SJCRH30 (cell line): Measurements from ENCODE around the gene SEC16B. TPM values are rescaled to one million over a fixed set of nuclear protein-coding genes. Genes with fewer than 3 reads are reported as not detected.

Experiments
- DNase-seq, 2 experiments: peaks; one replicate each; pipeline ENCODE4 v3.0.0-alpha.2; 2015 to 2020
- H3K27ac ChIP-seq: fragments of 250-450 bp; sonication (Bioruptor Pico); 2 replicates; pipeline ENCODE4 v1.5.1; 2020; ENCODE audit warnings: mild to moderate bottlenecking, moderate library complexity
- H3K27me3 ChIP-seq: fragments of 250-450 bp; sonication (Bioruptor Pico); 2 replicates; pipeline ENCODE4 v1.5.1; 2020; ENCODE audit warnings: mild to moderate bottlenecking, moderate library complexity
- H3K36me3 ChIP-seq: fragments of 250-450 bp; sonication (Bioruptor Pico); 2 replicates; pipeline ENCODE4 v1.5.1; 2020; ENCODE audit warnings: mild to moderate bottlenecking, moderate library complexity
- H3K4me1 ChIP-seq: fragments of 250-450 bp; sonication (Bioruptor Pico); 2 replicates; pipeline ENCODE4 v1.5.1; 2020; ENCODE audit warnings: mild to moderate bottlenecking, moderate library complexity
- H3K4me3 ChIP-seq: fragments of 250-450 bp; sonication (Bioruptor Pico); 2 replicates; pipeline ENCODE4 v1.5.1; 2020; ENCODE audit warnings: mild to moderate bottlenecking, moderate library complexity
- H3K9me3 ChIP-seq: fragments of 250-450 bp; sonication (Bioruptor Pico); replicated peaks from 2 replicates; pipeline ENCODE4 v1.5.1; 2020; ENCODE audit warnings: mild to moderate bottlenecking, moderate library complexity
- total RNA-seq: library from RNA; depleted of rRNA; stranded (reverse); fragments of >200 nt; shearing (Covaris generic); gene quantifications from 2 replicates; pipeline ENCODE4 v1.2.3, GENCODE V29; 2014

SEC16B gene
- total RNA-seq, 1 experiment from 2014 or later = 0.04 TPM

GRCh38 chr1:177960939-177961622 lies 8.8 kb downstream of the SEC16B start:
- DNase-seq = no peak
- Histone ChIP-seq H3K4me3 (no peak overlapping the region), H3K4me1 (no peaks in the 10 kb centered on the region), H3K27me3 (no peaks in the 10 kb centered on the region), H3K27ac (no peak overlapping the region), H3K36me3 (no peaks in the 10 kb centered on the region), H3K9me3 (no peaks in the 10 kb centered on the region)

- Histone ChIP-seq H3K27me3 (no peaks in the 10 kb centered on the region), H3K36me3 (no peaks in the 10 kb centered on the region), H3K4me1 (no peaks in the 10 kb centered on the region), H3K4me3 (no peak overlapping the region), H3K27ac (no peak overlapping the region), H3K9me3 (no peaks in the 10 kb centered on the region)
- DNase-seq = no peak
These were observed 9.9 kb downstream of the SEC16B start for GRCh38 chr1:177959811-177960515.

- no peak overlapping the region for H3K4me3 ChIP-seq
- no peaks in the 10 kb centered on the region for H3K27me3 ChIP-seq
- no peaks in the 10 kb centered on the region for H3K36me3 ChIP-seq
- H3K9me3 ChIP-seq = no peaks in the 10 kb centered on the region
- no peaks in the 10 kb centered on the region for H3K4me1 ChIP-seq
- H3K27ac ChIP-seq = no peak overlapping the region
- no peak for DNase-seq
These were observed 11.8 kb downstream of the SEC16B start for GRCh38 chr1:177958092-177958491.

GRCh38 chr1:177954076-177954475 lies 15.8 kb downstream of the SEC16B start:
- DNase-seq = no peak
- H3K36me3 ChIP-seq = no peaks in the 10 kb centered on the region
- no peaks in the 10 kb centered on the region for H3K9me3 ChIP-seq
- no peak overlapping the region for H3K4me3 ChIP-seq
- no peaks in the 10 kb centered on the region for H3K27me3 ChIP-seq
- no peak overlapping the region for H3K27ac ChIP-seq
- H3K4me1 ChIP-seq = peaks cover 3% of the 10 kb centered on the region; the same call in 1 of the 2 replicates

GRCh38 chr1:177953549-177953948 lies 16.3 kb downstream of the SEC16B start:
- DNase-seq = no peak
- peaks cover 3% of the 10 kb centered on the region; the same call in 1 of the 2 replicates for H3K4me1 ChIP-seq

GRCh38 chr1:177952691-177953090 lies 17.2 kb downstream of the SEC16B start:
- no peak overlapping the region for H3K27ac ChIP-seq
- H3K9me3 ChIP-seq = no peaks in the 10 kb centered on the region
- no peaks in the 10 kb centered on the region for H3K27me3 ChIP-seq
- H3K4me3 ChIP-seq = no peak overlapping the region
- no peak for DNase-seq
- H3K4me1 ChIP-seq = peaks cover 3% of the 10 kb centered on the region; the same call in 1 of the 2 replicates
- no peaks in the 10 kb centered on the region for H3K36me3 ChIP-seq

More at GRCh38 chr1:177953549-177953948, 16.3 kb downstream of the SEC16B start:
- H3K36me3 ChIP-seq = no peaks in the 10 kb centered on the region
- no peak overlapping the region for H3K27ac ChIP-seq
- H3K27me3 ChIP-seq = no peaks in the 10 kb centered on the region
- no peak overlapping the region for H3K4me3 ChIP-seq
- no peaks in the 10 kb centered on the region for H3K9me3 ChIP-seq

- no peak for DNase-seq
- Histone ChIP-seq H3K4me1 (peaks cover 3% of the 10 kb centered on the region; the same call in 1 of the 2 replicates), H3K9me3 (no peaks in the 10 kb centered on the region)
These were observed 17.6 kb downstream of the SEC16B start for GRCh38 chr1:177952249-177952648.

GRCh38 chr1:177950506-177950905 lies 19.4 kb downstream of the SEC16B start:
- H3K27me3 ChIP-seq = no peaks in the 10 kb centered on the region

More at GRCh38 chr1:177952249-177952648, 17.6 kb downstream of the SEC16B start:
- no peak overlapping the region for H3K27ac ChIP-seq
- no peak overlapping the region for H3K4me3 ChIP-seq
- H3K27me3 ChIP-seq = no peaks in the 10 kb centered on the region
- no peaks in the 10 kb centered on the region for H3K36me3 ChIP-seq

GRCh38 chr1:177948336-177948972 lies 21.4 kb downstream of the SEC16B start:
- Histone ChIP-seq H3K27ac (no peak overlapping the region), H3K36me3 (no peaks in the 10 kb centered on the region), H3K4me1 (peaks cover 3% of the 10 kb centered on the region; the same call in 1 of the 2 replicates), H3K27me3 (no peaks in the 10 kb centered on the region), H3K4me3 (no peak overlapping the region), H3K9me3 (no peaks in the 10 kb centered on the region)
- peak; percentile 33 to 70 for DNase-seq

More at GRCh38 chr1:177950506-177950905, 19.4 kb downstream of the SEC16B start:
- DNase-seq = no peak
- H3K4me3 ChIP-seq = no peak overlapping the region
- H3K36me3 ChIP-seq = no peaks in the 10 kb centered on the region
- peaks cover 3% of the 10 kb centered on the region; the same call in 1 of the 2 replicates for H3K4me1 ChIP-seq
- H3K27ac ChIP-seq = no peak overlapping the region
- H3K9me3 ChIP-seq = no peaks in the 10 kb centered on the region

GRCh38 chr1:177947623-177948022 lies 22.2 kb downstream of the SEC16B start:
- Histone ChIP-seq H3K9me3 (no peaks in the 10 kb centered on the region), H3K36me3 (no peaks in the 10 kb centered on the region), H3K27ac (no peak overlapping the region), H3K4me3 (no peak overlapping the region), H3K27me3 (no peaks in the 10 kb centered on the region), H3K4me1 (peaks cover 3% of the 10 kb centered on the region; the same call in 1 of the 2 replicates)
- DNase-seq = no peak

GRCh38 chr1:177945943-177946650 lies 23.8 kb downstream of the SEC16B start:
- H3K4me3 ChIP-seq = no peak overlapping the region
- peak; percentile 33 to 72 for DNase-seq
- peaks cover 3% of the 10 kb centered on the region; the same call in 1 of the 2 replicates for H3K4me1 ChIP-seq
- H3K27ac ChIP-seq = no peak overlapping the region
- no peaks in the 10 kb centered on the region for H3K36me3 ChIP-seq
- no peaks in the 10 kb centered on the region for H3K9me3 ChIP-seq
- 0 out of 2 replicates have a peak, but pooled peaks cover 7% of the 10 kb centered on the region for H3K27me3 ChIP-seq

GRCh38 chr1:177944016-177944949 lies 25.6 kb downstream of the SEC16B start:
- Histone ChIP-seq H3K4me1 (no peaks in the 10 kb centered on the region), H3K36me3 (no peaks in the 10 kb centered on the region), H3K27ac (no peak overlapping the region), H3K27me3 (0 out of 2 replicates have a peak, but pooled peaks cover 7% of the 10 kb centered on the region), H3K4me3 (no peak overlapping the region), H3K9me3 (no peaks in the 10 kb centered on the region)
- DNase-seq = no peak

GRCh38 chr1:177941976-177942375 lies 27.9 kb downstream of the SEC16B start:
- DNase-seq = no peak
- H3K9me3 ChIP-seq = no peaks in the 10 kb centered on the region
- 0 out of 2 replicates have a peak, but pooled peaks cover 7% of the 10 kb centered on the region for H3K27me3 ChIP-seq
- H3K4me3 ChIP-seq = no peak overlapping the region
- H3K36me3 ChIP-seq = no peaks in the 10 kb centered on the region
- H3K27ac ChIP-seq = no peak overlapping the region
- H3K4me1 ChIP-seq = no peaks in the 10 kb centered on the region
